DLD1 (cell line): ENCODE measurements around the gene CNOT1.
"Not testable (repeated sequence)": the region's sequence is repeated elsewhere in the genome, so short reads cannot be mapped to it uniquely, and the experiment has no call there.

ENCODE experiments used
- in situ Hi-C: cut with HindIII; loops from 2 replicates; pipeline ENCODE4 v1.10.0; 2017; ENCODE audit warnings: low sequenced_read_pairs

The CNOT1 gene

DNA sequence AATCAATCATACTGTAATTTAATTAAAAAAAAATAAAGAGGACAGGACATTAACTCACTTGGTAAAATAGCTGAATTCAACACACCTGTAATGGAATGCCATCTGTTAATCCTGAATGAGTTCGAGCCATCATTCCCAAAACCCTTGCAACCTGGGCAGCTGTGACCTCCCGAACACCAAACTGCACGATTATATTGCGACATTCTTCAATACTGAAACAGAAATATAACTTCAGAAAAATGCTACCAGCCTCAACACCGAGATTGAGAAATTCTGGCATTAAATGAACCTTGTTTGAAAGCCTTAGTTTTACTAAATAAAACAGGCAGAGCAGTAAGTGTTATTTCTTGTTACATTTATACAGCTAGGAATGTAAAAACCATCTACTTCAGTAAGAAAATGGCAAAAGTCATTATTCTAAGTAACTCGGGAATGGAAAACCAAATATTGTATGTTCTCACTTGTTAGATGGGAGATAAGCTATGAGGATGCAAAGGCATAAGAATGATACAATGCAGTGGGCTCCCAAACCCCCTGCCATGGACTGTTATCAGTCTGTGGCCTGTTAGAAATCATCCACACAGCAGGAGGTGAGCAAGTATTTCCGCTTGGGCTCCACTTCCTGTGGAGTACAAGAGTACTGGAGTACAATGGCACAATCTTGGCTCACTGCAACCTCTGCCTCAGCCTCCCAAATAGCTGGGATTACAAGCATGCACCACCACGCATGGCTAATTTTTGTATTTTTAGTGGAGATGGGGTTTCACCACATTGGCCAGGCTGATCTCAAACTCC lies 46.5 kb downstream of the CNOT1 start:
- in situ Hi-C loops, result no loop called here

DNA sequence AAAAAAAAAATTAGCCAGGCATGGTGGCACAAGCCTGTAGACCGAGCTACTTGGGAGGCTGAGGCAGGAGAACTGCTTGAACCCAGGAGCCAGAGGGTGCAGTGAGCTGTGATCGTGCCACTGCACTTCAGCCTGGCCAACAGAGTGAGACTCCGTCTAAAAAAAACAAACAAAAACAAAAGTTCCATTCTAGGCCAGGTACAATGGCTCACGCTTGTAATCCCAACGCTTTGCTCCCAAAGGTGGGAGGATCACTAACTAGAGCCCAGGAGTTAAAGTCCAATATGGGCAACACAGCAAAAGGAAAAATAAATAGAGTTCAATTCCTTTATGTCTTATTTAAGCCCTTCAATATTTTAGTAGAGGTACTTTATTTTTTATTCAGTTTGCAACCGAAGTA lies 47.5 kb downstream of the CNOT1 start:
- in situ Hi-C loops, result no loop called here

DNA sequence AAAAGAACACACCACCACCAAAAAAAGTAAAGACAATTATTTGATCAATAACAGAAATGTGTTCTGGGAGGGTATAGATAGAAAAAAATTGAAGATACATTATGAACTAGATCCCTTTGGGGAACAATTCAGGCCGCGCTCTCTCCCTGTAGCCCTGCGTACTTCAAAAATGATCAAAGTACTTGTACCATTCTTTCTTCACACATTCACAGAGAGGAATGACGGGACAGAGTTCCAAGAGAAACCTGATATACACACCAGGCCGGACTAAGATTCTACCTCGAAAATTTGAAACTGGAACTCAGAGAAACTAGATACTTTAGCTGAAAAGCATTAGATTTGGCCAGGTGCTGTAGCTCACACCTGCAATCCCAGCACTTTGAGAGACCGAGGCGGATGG lies 50.0 kb downstream of the CNOT1 start:
- in situ Hi-C loops, result no loop called here

DNA sequence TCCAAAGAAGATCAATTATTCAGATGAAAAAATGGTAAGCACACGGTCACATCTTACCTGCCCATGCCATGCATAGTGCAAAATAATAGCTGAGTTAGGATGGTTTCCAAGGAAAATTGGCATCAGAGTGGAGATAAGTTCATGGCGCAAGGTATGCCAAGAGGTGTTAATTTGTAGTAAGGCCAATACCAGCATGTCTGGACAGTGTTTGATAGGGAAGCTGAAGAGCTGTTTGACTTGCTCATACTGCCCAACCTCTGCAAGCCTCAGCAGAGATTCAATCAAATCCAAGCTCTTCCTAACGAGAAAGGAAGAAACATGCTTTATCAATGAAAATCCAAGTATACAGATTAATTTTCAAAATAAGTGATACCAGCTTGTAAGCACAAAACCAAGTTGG lies 51.0 kb downstream of the CNOT1 start:
- in situ Hi-C loops, result no loop called here

DNA sequence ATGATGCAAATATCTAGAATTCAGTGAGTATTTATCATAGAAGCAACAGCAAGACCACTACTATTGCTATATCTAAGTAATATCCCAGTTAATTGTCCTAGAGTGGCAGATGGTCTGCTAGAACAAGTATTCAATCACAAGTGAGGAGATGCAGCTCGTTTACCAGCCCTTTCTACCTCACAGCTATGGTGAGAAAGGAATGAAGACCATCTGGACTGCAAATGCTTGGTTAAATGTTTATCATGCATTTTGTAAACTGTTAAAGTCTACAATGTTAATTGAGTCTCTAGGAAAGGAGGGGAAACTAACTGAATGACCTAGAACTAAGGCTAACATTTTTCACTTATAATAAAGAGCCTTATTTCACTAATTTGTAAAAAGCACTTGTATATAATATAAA lies 52.5 kb downstream of the CNOT1 start:
- in situ Hi-C loops, result no loop called here

DNA sequence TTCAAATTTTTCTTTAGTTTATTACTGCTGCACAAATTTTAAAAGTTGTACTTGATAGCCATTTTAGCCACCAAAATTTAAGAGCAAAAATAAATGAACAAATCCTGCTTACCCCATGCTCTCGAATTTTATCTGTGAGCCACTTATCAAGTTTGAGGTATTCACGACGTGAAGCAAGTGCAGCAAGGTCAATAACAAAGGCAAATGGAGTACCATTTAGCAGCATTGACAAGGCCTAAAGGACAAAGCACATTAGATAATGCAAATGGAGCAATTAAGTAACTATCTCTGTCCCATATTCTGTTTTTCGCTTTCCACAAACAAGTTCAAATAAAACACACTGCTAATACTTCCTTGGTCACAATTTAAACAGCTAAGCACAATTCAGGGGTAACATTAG lies 54.7 kb downstream of the CNOT1 start:
- in situ Hi-C loops, result no loop called here

DNA sequence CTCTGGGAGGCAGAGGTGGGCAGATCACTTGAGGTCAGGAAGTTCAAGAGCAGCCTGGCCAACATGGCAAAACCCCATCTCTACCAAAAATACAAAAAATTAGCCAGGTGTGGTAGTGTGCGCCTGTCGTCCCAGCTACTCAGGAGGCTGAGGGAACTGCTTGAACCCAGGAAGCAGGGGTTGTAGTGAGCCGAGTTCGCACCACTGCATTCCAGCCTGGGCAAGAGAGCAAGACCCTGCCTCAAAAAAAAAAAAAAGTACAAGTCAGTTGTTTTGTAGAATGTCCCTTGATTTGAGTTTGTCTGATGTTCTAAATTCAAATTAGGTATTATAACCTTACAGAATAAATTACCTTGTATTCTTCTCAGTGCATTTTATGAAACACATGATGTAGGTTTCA lies 63.9 kb downstream of the CNOT1 start:
- in situ Hi-C loops, result not testable (repeated sequence)

DNA sequence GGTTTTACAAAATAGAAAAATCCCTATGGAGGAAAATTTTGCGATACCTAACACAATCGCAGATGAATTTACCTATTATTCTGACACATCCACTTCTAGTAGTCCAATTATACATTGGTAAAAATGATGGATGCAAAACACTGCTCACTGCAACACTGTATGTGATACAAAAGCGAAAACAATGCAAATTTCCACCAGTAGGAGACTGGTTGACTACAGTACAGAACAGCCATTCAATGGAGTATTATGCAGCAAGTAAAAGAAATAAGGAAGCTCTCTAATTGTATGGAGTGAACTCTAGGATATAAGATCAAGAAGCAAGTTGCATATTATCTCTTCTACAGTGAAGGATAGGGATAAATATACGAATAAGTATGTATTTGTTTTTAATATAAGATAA lies 65.9 kb downstream of the CNOT1 start:
- in situ Hi-C loops, result no loop called here

DNA sequence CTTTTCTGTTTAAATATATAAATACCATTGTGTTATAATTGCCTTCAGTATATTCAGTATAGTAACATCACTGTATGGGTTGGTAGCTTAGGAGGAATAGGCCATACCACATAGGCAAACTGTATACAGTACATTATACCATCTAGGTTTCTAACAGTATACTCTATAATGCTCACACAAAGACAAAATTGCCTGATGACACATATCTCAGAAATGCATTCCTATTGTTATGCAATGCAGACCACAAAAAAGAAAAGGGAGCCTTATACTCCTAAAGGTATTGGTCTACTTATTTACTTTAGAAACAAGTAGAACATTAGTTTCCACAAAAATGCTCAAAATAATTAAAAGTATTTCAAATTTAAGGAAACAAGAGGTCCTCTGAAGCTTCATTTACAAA lies 66.4 kb downstream of the CNOT1 start:
- in situ Hi-C loops, result no loop called here

DNA sequence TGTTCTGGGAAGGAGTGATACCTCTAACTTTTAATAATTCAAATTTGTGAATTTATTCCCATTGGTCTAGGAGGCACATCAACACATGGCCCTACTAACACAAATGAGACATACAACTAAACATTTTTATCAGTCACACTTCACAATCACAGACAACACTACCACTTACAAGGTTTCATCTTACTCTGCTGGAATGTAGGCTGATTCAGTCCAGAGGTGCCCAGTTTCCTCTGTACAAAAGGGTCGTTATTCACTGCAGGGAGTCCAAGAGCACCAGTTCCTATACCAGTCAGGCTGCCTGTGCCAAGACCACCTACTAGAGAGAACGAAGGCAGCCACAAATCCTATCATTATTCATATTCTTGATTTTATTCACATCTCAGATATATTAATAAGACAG lies 72.9 kb downstream of the CNOT1 start:
- in situ Hi-C loops, result no loop called here

DNA sequence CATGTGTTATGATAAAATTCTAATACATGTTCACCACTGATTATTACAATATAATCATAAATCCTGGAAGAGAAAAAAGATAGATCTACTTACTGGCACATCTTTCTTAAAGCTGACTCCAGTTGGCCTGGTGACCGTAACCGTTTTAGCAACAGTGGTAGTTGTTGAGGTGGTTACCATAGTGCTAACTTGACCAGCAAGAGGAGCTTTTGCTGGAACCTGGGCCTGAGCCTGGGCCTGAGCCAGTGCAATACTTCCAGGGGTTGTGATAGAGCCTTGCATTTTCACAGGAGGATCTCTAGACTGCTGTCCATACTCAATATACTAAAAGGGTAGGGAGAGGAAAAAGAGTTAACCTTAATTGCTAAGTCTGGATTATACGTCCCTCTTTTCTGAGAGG lies 78.1 kb downstream of the CNOT1 start:
- in situ Hi-C loops, result no loop called here

DNA sequence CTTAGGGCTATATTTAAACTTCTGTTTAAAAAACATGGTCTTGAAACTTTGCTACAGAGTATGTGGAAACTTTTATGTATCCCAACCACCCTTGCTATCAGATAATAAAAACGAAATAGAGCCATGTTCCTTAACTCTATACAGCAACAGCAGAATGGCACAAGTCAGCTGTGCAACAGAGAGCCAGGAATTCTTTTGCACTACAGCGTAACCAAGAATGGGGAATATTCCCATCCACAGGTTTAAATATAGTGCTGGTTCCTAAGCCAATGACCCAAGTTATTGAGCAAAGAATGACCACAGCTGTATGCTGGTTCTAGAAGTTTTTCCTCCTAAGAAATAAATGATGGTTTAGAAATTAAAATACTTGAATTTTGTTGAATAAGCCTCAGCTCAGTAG lies 81.2 kb downstream of the CNOT1 start:
- in situ Hi-C loops, result no loop called here

DNA sequence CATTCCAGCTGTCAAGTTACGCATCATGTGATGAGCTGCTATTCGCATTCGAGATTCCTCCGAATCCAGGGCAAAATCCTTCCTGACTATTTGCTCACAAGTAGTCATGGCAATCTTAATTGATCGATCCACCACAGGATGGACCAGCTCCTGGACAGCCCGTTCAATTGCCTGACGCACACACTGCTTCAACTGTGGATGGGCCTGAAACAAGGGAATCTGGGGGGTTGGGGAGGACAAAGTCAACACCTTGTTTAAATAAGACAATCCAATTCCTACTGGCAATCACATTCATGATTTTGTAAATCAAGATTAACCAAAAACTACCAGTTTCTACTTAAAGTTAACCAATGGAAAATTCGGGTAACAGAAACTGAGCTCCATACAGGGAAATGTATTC lies 85.9 kb downstream of the CNOT1 start:
- in situ Hi-C loops, result no loop called here

DNA sequence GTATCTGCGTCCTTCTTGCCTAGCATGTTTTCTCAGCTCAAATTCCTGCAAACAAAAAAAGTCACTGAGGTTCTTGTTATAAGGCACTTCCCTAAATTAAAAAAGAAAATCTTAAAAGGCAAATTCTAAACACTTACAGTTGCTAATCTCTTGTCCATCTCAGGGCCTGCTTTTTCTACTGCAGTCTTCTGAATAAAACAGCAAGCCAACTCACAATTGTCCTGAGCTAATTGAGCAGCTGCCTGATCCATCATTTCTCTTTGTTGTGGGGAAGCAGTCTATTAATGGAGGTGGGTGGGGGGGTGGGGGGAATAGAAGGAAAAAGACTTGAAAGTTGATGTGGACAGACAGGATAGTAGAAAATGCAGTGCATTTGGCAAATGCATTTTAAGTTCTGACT lies 87.3 kb downstream of the CNOT1 start:
- in situ Hi-C loops, result no loop called here

DNA sequence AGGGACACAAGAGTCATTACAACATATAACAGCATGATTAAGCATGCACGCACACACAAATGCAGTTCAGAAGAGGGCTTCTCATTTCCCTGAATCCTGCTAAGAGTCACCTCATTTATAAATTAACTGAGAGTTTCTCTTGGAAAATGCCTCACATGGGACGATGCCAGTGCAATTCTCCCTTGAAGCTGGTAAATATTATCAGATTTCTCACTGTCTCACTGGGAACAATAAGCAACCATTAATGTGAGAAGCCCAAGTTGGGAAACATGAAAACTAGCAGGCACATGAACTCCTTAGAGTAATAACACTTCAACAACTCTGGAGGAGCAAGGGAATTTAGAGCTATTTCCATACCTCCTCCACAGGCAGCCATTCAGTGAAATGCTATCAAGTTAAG lies 87.9 kb downstream of the CNOT1 start:
- in situ Hi-C loops, result no loop called here

DNA sequence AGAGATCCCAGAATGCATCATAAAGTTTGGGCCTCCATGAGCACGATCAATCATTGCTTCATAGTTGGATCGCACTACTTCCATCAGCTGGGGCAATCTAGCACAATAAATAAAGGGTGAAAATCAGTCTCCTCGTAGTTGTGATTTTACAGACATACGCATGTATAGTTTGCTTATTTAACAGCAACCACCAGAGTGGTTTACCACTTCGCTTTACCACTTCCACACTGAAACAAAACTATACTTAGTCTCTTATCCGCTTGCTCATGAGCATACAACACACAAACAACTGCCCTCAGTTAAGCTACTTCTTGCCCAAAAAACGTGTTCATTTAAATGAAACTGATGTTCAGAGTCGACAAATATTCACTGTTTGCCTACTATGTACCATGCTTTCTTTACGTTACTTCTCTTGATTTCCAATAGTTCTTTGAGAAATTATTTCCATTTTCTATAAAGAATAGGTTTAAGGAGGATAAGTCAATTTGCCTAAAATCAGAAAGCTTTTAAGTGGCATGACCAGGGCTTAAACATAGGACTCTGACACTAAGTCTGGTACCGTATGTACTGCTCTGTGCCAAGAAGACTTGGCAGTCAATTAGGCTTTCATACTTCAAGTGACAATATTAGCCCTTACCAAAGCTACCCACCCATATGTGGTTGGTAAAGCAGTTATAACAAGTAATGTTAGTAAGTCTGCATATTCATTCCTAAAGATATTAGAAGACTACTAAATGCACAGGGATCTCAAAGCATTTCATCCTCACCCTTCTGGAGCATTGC lies 92.3 kb downstream of the CNOT1 start:
- in situ Hi-C loops, result loop anchor here (5.0 kb wide), 1 partner anchor 50 kb away; no protein-coding TSS in a partner anchor

DNA sequence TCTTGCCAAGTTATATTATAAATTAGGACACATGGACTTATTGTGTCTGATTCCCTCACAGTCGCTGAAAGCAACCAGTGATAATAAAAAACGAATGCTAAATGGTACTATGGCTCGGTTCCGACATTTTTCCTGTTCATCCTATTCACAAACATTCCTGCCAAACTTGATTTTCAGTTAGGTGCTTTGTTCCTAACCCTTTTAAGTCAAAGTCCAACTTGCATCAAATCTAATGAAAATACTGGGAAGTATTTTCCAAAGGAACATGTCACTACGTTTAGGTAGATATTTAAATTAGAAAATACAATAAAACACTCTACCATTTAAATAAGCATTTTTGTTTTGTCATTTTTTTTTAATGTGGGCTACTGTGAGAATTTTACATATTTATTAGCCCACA lies 93.3 kb downstream of the CNOT1 start:
- in situ Hi-C loops, result loop anchor here (5.0 kb wide), 1 partner anchor 51 kb away; no protein-coding TSS in a partner anchor

DNA sequence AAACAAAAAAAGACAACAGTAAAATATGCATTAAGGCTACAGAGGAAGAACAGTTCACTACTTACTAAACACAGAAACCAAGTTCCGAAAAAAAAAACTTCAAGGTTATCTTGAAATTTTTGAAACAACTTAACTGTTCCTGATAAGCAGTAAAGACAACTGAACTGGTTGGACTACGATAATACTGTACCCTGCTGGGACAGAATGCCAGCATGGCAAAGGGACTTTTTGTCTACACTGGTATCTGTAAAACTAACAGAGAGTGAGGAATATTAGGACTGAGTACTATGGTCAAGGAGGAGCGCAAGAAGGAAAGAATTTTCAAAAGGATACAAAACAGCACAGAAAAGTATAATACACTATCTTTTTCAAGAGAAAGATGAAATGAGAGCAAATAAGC lies 94.5 kb downstream of the CNOT1 start:
- in situ Hi-C loops, result loop anchor here (5.0 kb wide), 1 partner anchor 52 kb away; no protein-coding TSS in a partner anchor

DNA sequence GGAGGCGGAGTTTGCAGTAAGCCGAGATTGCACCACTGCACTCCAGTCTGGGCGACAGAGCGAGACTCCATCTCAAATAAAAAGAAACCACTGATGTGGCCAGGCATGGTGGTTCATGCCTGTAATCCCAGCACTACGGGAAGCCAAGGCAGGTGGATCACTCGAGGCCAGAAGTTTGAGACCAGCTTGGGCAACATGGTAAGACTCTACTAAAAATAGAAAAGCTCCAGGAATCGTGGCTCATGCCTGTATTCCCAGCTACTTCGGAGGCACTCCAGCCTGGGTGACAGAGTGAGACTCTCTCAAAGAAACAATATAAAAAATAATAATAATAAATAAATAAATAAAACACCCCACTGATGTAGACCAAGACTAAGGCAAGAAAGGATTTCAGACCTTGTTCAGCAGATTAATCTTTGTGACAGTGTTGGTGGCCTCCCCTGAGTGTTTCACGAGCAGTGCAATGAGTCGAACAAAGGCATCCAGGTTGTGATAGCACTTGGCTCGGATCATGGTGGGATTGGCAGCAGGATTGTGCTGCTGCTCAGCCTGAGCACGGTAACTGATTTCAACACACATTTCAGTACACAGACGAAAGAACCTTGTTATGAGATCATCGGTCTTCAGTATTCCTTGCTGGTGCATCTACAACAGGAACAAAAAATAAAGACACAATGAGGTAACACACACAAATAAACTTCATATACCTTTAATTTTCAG lies 95.7 kb downstream of the CNOT1 start:
- in situ Hi-C loops, result no loop called here

DNA sequence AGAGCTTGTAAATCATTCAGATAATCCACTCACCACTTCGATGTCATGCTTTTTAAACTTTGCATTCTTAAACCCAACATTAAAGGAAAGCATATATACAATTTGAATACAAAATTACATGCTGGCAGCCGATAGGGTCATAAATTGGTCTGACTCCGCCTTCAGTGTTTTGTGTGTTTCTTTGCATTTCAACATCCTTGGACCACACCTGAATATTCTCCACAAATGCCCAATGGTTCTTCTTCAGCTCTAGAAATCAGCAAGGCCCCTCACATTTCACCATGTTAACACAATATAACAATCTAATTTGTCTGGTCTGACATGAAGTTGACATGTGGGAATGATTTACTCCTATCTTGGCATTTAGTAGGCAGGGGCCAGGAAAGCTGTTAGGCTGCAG lies 97.2 kb downstream of the CNOT1 start:
- in situ Hi-C loops, result no loop called here

DNA sequence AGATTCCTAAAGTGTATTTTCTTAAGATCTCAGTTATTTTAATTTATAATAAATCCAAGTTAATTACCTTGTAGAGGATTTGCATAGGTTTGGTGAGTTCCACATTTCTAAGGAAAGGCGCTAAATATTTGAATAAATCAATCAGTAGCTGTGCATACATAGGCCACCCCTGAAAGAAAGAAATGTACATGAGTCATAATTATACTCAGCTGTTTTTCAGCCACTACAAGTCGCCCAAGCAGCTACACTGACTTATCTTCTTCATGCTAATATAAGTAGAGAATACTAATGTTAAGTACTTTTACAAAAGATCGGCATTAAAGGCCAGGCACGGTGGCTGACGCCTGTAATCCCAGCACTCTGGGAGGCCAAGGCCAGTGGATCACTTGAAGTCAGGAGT lies 99.4 kb downstream of the CNOT1 start:
- in situ Hi-C loops, result no loop called here

DNA sequence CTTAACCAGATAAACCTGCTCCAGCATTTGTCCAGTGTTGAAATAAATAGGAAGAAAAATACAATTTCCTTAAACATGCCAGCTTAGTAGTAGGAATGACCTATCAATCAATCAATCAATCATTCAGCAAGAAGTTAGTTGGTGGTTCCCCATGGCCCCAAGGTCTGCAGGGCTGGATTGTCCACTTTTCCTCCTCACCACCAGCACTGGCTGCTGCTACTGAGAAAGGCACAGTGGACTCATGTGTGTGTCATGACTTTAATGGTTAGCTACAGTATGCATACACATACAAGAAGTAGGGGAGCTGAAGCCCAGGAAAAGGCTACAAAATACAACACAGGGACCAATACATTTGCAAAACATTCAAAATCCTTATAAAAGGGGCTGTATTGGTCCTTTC lies 109.9 kb downstream of the CNOT1 start:
- in situ Hi-C loops, result no loop called here
